ENCODE data around the gene NPBWR2. TPM values are rescaled to one million over a fixed set of nuclear protein-coding genes. Genes with fewer than 3 reads are reported as not detected.

Gene NPBWR2, protein sequence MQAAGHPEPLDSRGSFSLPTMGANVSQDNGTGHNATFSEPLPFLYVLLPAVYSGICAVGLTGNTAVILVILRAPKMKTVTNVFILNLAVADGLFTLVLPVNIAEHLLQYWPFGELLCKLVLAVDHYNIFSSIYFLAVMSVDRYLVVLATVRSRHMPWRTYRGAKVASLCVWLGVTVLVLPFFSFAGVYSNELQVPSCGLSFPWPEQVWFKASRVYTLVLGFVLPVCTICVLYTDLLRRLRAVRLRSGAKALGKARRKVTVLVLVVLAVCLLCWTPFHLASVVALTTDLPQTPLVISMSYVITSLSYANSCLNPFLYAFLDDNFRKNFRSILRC
- not detected for total RNA-seq

DNA sequence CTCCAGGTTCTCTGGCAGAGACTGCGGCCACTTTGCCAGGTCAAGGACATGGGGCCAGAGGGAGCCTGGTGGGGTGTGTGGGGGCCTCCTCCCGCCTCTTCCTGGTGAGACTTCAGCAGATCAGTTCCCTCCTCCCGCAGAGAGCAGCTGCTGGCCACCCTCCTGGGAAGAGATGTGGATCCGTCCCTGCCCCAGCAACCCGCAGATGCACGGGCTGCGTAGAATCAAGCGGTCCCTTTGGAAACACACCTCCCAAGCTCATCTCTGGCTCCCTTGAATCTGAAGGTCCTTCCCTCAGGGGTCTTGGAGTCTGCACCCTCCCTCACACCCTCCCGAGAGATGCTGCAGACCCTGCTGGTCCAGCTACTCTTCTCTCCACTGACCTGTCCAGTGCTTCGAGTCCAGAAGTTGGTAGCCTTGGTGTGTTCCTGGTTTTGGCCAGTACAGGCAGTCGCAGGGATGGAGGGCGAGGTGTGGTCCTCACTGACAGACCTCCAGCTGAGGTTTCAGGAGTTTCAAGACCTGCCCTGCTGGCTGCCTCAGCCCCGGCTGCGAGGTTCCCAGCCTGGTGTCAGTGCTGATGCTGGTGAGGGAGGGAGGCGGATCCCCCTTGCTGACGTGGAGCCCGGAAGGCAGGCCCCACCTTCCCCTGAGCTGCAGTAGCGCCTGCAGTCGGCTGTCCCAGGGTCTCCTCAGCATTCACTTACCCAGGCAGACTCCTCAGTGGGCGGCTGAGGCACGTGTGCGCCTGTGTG lies at the start of gene NPBWR2:
Gene NPBWR2, minus strand, starts transcription at position 585 of the 755 bp plus-strand sequence. CDS start 734 bp downstream, outside the sequence.
- DNase-seq: no peak

DNA sequence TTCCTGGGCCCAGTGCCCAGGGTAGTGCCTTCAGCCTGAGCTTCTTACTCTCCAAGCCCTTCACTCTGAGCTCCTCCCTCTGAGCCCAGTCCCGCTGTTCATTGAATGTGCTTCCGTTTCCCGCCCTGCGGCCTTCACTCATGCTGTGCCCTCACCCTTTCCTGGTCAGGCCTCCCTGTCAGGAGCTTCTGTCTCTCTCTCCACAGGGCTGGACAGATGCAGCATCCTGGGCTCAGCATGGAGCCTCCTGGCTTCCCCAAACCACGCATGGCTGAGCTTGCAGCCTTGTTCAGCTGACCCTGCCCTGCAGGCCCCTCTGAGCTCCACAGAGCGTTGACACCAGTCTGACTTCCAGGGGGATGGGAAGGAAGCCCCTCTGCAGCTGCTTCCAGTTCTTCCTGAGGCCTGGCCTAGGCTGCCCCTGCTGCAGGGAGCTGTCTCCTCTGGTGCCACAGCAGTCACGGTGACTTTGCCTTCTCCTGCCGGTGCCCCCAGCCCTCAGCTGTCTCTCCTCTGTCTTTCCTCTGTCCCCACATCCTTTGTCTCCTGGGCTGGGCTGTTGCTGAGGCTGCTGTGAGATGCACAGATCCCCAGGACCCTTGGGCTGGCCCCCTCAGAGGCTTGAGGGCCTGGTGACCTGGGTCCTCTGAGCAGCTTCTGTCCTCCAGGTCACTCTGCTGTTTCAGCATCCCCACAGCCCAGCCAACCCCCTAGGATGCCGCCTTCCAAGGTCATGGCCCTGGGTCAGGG lies 48.9 kb upstream of the NPBWR2 start:
- no peak for DNase-seq

DNA sequence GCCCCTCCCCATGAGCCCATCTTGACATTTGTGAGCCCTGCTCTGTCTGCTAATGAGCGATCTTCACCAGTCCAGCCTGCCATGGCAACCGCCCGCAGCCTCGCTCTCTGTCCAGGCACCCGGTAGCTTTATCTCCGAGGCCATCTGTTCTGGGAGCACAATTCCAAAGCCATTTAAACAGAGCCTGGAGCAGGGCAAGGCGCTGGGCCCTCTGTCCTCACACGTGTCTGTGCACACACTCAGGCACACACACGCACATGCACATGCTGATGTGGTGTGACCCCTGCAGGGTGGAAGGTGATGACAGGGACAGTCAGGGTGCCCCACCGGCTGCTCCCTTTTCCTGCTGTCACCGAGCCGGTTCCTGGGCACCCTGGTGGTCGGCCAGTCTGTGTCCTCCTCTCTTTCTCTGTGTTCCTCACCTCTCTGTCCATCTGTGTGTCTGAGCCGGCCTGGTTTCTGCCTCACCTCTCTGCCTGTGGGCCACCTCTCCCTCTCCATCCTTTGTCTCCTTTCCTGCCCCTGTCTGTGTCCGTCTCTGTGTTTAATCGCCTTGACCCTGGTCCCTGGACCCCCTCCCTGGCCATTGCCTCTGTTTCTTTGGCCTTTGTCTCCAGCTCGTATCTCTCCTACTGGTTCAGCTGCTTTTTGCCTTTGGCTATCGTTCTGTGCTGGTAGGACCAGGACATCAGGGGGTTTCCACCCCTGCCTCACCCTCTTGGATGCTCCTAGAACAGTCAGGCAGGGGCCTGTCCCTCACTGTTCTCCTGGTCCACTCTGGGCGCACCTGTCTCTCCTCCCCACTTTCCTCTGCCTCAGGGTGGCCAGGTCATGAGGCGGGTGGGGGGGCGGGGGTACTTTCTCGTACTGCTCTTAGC lies 48.1 kb upstream of the NPBWR2 start:
- no peak for DNase-seq

DNA sequence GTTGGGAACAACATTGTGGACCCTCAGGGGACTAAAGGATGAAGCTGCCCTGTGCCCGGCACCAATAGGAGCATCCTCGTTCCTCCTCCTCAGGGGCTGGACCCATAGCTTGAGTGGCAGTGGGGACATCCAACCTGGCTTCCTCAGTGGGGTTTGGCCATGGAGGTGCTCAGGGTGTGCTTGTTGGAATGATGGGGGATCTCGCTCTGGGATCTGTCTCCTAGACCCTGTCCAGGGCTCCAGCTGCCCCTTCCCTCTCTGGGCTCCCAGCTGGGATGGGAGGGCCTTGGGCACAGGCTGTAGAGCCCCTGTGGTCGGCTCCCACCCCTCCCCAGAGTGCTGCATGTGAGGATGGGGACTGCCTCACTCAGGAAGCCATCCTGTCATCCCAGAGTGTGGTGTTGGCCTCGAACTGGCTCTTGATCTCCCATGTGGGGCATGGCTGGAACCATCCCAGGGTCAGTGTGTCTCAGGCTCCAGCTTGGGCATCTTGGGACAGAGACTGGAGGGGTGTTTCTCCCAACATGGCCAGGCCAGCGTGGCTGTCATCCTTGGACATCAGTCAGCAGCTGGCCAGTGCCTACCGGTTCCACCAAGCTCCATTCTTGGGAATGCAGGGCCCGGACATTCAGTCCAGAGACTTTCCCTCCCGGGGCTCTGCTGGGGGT lies 47.4 kb upstream of the NPBWR2 start:
- DNase-seq: no peak

DNA sequence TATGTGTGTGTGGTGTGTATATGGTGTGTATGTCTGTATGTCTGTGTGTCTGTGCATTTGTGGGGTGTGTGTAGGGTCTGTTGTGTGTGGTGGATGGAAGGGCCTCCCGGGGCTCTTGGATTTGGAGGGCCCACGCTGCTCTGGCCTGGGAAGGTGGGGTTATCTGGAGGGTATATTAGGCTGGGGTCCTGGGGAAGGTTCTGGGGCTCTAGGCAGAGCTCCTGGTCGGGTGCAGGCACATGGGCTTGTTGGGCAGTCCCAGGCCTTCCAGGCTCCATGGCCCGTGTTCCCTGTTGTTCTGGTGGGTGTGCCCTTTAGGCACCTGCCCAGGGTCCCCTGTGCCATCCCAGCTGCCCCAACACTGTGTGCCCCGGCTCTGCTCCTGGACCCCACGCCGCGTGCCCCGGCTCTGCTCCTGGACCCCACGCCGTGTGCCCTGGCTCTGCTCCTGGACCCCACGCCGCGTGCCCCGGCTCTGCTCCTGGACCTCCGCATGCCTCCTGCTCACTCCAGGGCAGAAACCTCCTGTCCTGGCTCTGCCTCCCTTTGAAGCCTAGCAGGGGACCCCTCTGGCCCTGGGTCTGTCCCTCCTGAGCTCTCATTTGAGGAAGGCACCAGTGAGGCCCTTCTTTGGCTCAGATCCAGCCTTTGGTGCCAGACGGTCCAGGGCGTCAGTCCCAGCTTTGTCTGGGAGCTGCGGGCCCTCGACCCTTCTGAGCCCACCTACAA lies 46.7 kb upstream of the NPBWR2 start:
- no peak for DNase-seq

DNA sequence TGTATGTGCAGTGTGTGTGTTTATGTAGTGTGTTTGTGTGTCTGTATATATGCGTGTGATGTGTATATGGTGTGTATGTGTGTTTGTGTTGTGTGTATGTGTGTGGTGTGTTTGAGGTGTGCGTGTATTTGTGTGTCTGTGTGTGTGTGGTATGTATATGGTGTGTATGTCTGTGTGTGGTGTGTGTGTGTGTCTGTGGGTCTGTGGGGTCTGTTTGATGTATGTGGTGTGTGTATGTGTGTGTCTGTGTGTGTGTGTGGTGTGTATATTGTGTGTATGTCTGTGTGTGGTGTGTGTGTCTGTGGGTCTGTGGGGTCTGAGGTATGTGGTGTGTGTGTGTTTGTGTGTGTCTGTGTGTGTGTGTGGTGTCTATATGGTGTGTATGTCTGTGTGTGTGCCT lies 46.0 kb upstream of the NPBWR2 start:
- DNase-seq: no peak

DNA sequence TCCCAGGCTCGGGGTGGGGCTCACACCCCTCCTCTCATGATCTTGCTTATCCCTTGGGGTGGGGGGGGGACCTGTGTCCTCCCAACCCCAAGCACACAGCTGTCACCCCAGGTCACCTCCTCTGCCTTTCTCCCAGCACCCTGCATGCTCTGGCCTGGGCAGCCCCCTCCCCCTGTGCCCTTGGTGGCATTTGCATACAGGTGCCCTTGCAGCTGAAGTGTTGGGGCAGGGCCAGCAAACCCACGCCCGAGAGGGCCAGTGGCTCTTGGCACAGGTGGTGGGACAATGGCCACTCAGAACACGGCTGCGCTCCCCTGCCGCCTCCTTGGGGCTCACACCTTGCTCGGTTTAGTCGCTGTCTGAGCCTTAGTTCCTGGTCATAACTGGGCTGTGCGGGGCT lies 45.5 kb upstream of the NPBWR2 start:
- DNase-seq: no peak

DNA sequence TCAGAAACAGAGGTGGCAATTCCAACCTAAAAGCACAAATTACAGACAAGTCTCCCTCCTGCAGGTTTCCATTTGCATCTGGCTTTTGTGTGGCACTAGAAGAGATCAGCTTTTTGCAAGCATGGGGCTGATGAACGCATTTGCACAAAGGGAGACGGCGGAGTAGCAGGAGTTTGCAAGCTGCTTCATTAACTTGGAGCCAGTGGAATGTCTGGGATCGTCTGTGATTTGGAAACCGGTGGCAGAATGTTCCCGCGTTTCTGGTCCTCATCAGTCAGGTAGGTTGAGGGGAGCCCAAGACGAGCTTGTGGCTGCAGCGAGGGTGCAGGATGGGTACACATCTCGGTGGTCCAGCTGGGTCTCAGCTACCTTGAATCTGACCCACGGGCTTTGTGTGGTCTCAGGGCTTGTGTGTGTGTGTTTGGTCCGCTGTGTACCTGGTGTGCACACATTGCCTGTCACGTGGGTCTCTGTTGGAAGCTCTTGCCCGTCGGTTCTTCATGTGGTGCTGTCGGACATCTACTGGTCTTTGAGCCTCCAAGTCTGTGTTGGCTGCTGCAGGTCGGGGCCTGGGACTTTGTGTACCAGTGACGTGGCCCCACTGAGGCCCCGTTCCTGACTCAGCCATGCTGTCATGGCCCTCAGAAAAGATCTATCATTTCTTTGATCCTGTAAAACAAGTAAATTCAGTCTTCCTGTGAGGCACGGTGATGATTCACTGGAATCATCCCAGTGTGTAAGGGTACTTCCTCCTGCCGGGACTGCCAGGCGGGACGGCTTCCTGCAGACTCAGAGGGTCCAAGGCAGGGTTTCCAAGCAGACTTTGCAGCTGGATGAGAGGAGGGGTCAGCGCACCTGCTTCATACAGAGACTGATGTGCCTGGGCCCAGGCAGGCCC lies 44.5 kb upstream of the NPBWR2 start:
- no peak for DNase-seq

DNA sequence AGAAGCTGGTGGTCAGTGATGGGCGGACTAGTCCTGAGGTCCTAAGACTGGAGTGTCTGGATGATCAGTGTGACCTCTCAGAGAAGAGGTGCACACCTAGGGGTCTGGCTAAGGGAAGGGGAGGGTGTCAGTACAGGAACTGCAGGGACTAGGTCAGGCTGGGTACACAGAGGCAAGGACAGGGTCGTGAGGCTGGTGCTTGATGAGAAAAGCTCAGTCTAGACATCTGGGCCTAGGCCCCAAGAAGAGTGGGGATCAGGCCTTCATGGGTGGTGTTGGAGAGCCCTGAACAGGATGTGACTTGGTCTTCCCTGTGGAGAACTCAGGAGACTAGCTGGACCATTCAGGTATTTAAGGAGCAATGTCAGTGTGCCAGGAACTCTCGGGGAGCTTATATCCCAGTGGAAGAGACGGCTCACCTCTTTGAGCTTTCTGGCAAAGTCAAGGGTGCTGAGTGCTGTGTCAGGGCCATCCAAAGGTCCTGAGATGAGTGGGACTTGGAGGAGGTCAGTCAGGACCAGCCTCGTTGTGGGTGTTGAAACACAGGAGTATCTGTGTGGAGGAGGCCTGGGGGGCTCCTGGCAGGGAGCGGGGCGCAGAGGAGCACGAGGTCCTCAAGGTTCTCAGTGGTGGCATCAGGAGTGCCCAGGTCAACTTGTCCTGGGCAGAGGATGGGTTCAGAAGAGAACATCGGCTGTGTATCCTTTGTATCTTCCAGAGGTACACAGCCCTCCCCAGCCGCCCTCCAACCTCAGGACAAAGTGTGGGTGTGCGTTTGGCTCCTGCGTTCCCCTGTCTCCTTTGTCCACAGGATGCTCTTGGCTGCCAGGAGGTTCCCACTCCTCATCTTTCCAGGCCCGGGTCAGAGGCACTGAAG lies 43.6 kb upstream of the NPBWR2 start:
- DNase-seq: no peak

DNA sequence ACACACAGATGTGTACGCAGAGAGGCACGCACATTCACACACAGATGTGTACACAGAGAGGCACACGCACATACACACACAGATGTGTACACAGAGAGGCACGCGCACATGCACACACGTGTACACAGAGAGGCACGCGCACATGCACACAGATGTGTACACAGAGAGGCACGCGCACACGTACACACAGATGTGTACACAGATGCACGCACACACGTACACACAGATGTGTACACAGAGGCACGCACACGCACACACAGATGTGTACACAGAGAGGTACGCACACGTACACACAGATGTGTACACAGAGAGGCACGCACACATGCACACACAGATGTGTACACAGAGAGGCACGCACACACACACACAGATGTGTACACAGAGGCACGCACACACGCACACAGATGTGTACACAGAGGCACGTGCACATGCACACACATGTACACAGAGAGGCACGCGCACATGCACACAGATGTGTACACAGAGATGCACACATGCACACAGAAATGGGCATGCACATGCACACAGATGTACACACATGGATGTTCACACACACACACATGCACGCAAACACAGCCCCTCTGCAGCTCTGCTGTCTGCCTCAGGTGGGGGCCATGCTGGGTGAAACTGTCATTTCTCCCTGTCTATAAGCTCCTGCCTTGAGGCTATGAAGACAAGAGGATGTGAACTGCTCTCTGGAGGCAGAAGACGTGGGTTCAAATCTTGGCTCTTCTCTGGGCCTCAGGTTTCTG lies 42.6 kb upstream of the NPBWR2 start:
- no peak for DNase-seq

DNA sequence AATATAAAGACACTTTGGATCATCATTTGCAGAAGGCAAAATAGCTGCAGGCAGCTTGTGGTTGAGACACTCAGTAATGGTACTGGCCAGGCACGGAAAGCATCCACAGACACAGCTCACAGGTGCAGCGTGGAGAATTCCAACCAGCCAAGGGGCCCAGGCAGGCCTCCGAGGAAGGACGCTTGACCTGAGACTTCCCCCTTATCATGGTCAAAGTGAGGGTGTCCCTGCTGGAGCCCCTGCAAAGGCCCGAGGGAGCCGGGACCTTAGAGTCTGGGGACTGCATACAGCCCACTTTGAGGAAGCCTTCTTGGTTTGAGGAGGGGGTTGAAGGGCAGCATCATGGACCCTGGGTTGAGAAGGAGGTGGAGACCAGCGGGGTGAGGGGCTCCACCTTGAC lies 41.8 kb upstream of the NPBWR2 start:
- DNase-seq: no peak

DNA sequence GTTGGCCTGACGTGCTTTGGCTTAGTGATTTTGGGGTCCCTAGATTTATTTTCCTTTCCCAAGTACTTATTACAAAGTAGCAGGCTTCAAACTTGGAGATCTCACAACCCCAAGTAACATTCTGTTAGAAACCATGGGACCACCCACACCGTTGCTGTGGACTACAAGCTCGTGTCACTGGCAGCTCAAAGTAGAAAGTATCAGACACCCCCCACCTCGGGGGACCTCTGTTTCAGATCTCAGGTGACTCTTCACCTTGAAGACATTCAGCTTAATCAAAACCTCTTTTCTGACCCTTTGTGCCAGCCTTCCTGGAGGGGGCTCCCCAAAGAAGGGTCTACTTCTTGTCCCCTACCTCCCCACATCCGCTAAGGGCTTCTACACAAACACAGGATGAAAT lies 41.2 kb upstream of the NPBWR2 start:
- DNase-seq: no peak

DNA sequence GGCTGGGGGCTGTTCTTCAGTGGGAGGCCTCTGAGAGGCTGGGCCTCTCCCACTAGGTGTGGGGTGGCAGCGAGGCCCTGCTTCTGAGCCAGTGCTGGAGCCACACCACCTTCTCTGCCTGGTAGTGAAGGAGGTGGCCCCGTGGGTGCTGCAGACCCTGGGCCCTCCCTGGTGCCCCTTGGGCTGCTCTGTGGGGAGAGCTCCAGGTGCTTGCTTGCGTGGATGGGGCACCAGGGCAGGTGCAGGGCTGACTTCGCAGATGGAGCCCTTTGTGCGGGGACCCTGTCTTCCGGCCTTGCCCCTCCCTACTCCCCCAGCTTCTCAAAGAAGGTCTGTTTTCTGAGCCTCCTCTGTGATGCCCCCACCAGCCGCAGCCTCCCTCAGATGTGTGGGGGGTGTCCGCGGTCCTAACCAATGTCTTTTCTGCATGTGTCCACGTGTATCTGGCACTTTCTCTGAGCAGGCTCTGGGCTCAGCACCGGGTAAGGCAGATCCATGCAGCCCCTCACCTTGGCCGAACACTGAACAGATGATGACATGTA lies 39.6 kb upstream of the NPBWR2 start:
- no peak for DNase-seq

DNA sequence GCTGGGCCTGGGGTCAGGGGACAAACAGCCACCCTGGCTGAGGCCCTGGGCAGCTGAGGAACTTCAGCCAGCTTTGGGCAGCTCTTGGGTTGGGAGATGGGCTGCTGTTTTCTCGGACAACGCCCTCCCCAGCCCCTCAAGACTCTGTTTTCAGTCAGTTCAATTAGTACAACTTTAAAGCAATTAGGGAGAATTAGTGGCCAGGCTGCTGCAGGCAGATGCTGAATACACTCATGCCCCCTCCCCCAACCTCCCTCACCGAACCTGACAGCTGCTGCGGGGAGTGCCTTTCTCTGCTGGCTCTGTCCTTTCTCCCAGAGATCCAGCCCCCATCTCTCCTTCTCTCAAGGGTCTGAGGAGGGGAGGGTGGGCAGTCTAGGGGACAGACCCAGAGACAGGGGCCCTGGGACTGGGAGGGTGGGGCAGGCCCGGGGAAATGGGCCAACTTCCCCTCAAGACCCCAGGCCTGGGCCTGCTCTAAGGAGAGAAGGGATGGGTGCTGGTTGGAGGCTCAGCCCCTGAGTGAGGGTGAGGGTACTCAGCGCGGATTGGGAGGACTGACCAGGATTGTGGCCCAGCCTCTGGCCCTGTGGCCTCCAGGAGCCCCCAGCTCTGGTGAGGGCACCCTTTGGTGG lies 39.1 kb upstream of the NPBWR2 start:
- DNase-seq: no peak

DNA sequence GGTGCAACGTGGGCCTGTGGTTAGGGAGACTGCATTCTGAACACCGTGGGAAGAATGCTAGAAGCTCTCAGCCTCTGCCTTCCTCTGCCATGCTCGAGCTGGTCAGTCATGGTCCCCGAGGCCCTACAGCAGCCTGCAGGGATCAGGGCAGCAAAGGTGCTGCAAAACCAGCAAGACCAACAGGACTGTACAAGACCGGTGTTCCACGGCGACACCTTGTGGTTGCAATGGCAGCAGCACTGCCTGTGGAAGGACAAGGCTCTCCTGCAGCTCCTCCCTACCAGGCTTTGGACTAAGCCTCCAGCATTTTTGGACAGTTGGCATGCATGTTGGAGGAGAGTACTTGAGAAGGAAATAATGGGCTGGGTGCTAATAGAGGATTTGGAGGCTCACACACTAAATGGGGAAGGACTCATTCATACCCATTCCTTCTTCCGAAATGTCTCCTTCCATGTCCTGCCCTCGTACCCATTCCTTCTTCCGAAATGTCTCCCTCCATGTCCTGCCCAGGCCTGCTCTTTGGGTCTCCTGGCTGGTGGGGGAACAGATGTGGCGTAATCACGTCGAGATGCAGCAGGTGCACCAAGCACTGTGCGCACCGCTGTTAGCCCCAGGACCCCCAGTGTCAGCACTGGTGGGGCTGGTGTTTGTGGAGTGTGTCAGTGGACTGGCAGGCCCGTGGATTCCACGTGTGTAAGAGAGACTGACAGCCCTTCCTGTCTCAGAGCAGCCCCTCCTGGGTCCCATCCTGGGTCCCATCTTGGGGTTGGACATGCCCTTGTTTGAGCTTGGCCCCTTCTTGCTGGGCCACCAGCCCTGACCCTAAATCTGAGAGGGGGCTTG lies 38.3 kb upstream of the NPBWR2 start:
- DNase-seq: no peak

Measured in occipital lobe (tissue), 2 donors.